GM12872 (cell line): ENCODE results near the gene ZNF680.

Experiments used
- TF ChIP-seq, protein P1 (sequence below): IDR thresholded peaks from 3 replicates; pipeline ENCODE4 v1.5.1; 2011; ENCODE audit warnings: low read depth, mild to moderate bottlenecking, low read length, moderate library complexity; ENCODE audit not compliant: insufficient read depth

ZNF680 gene

DNA sequence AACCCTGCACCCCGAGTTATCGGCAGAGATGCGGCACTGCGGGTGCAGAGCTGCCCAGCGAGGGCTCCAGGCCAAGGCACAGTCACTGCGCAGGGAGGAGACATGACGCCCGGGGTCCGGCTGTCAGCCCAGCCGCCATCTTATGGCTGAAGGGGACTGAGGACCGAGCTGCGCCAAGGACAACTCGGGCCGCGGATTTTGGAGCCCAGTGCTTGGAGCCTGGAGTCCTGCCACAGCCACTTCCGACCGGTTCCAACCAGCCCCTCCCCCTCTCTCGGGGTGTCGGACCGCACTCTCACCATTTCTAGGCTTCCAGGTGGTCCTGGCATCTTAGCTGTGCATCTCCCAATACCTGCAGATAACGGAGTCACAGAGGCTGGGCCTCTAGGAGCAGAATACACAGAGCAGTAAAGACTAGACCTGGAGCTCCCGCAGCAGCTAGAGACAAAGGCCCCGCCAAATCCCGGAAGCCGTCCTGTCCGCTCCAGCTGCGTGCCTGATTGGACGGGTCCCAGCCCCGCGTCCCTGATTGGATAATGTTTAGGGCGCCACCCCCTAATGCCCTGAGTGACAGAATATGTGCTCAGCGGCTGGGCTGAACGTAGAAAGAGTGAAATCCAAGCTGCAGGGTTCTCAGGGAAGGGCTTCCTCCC, at the start of gene ZNF680:
Gene ZNF680, minus strand, starts transcription at position 446 of the 653 bp plus-strand sequence. Its CDS starts 117 bp downstream, at position 329.
- TF ChIP-seq, protein P1, sequence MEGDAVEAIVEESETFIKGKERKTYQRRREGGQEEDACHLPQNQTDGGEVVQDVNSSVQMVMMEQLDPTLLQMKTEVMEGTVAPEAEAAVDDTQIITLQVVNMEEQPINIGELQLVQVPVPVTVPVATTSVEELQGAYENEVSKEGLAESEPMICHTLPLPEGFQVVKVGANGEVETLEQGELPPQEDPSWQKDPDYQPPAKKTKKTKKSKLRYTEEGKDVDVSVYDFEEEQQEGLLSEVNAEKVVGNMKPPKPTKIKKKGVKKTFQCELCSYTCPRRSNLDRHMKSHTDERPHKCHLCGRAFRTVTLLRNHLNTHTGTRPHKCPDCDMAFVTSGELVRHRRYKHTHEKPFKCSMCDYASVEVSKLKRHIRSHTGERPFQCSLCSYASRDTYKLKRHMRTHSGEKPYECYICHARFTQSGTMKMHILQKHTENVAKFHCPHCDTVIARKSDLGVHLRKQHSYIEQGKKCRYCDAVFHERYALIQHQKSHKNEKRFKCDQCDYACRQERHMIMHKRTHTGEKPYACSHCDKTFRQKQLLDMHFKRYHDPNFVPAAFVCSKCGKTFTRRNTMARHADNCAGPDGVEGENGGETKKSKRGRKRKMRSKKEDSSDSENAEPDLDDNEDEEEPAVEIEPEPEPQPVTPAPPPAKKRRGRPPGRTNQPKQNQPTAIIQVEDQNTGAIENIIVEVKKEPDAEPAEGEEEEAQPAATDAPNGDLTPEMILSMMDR: no peak

DNA sequence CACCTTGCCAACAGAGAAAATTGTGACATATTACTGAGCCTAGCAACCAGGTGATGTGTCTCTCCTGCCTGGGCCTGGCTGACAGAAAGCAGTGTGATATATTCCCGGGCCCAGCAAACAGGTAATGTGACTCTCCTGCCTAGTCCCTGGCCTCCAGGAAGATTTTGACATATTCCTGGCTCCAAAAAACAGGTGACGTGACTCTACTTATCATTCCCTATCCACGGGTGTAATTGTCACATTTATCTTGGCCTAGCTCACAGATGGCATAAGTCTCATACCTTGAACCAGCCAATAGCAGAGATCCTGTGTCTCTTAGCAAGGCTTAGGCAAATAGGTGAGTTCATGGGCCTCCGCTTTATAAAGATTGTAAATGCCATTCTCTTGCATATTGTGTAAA, 49.6 kb upstream of the ZNF680 start:
- TF ChIP-seq, protein P1: no peak

DNA sequence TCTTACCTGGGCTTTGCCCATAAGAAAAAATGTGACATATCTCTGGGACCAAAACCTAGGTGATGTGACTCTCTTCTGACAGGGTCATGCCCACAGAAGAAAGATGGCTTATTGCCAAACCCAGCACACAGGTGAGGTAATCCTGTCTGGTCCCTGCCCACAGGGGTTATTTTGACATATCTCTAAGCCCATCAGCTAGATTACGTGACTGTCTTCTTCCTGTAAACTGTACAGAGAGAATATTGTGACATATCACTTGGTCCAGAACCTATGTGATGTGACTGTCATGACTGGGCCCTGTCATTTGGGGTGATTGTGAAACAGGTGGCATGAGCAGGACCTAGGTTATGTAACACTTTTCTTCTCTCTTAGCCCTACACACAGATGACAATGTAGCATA, 48.8 kb upstream of the ZNF680 start:
- TF ChIP-seq, protein P1: no peak

DNA sequence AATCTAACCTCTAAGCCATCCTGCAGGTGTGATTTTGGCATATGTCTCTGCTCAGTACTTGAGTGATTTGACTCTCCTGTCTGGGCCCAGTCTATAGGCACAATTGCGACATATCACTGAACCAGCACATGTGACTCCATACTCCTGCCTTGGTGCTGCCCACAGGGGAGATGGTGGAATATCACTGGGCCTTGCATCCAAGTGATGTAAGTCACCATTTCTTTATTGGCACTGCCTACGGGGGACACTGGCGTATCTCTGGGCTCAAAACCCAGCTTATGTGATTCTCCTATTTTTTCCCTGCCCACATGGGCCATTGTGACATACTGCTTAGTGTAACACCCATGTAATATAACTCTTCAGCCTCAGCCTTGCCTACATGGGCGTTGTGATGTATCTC, 48.1 kb upstream of the ZNF680 start:
- TF ChIP-seq, protein P1: no peak

DNA sequence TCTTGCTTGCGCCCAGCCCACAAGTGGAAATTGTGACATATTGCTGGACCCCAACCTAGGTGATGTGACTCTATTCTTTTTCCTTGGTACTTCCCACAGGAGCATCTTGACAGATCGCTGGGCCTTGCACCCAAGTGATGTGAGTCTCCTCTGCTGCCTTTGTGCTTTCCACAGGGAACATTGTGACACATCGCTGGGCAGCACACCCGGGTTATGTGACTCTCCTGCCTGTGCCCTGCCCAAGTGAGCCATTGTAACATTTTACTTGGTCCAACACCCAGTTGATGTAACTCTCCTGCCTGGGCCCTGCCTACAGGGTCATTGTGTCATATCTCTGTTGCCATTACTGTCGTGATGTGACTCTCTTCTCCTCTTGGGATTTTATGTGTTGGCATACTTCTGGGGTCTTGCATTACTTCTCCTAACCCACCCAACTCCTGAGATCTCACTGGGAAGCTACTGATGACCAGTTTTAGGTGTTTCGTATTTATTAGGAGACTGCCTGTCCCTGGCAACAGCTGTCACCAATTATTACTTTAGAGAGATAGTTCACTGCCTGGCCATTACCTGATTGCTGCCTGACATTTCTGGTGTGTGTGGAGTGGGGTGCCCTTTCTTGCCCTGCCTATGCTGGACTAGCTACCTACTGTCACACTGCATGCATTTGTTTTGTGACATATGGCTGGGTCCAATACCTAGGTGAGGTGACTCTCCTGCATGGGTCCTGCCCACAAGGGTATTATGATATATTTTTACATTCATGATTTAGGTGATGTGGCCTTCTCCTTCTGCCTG, 45.4 kb upstream of the ZNF680 start:
- TF ChIP-seq, protein P1: no peak

DNA sequence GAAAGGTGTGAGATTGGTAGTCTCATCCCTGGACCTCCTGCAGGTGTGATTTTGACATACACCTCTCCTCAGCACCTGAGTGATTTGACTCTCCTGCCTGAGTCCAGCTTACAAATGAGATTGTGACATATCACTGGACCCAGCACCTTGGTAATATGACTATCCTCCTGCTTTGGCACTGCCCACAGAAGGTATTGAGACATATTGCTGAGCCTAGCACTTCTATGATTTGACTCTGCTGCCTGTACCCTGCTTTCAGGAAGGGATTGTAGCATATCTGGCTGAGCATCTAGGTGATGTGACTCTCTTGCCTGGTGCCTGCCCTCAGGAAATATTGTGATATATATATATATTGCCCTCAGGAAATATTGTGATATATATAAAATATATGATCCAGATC, 43.5 kb upstream of the ZNF680 start:
- TF ChIP-seq, protein P1: no peak

DNA sequence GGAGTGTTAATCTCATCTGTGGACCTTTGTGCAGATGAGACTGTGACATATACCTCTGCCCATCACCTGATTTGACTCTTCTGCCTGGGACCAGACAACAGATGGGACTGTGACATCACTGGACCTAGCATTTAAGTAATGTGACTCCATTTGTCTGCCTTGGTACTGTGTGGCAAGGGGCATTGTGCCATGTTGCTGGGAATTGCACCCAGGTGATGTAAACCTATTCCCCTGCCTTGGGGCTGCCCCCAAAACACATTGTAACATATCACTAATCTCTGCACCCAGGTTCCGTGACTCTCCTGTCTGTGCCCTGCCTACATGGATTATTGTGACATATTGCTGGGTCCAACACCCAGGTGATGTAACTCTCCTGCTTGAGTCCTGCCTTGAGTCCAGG, 40.4 kb upstream of the ZNF680 start:
- TF ChIP-seq, protein P1: no peak
